Measurements from ENCODE around the gene BORCS6.
A peak's percentile ranks its signal among the peaks of the same experiment; 100 is the strongest.

GRCh38 chr17:8156246-8156992, 33.6 kb downstream of the BORCS6 start:
- TF ChIP-seq, protein P1, sequence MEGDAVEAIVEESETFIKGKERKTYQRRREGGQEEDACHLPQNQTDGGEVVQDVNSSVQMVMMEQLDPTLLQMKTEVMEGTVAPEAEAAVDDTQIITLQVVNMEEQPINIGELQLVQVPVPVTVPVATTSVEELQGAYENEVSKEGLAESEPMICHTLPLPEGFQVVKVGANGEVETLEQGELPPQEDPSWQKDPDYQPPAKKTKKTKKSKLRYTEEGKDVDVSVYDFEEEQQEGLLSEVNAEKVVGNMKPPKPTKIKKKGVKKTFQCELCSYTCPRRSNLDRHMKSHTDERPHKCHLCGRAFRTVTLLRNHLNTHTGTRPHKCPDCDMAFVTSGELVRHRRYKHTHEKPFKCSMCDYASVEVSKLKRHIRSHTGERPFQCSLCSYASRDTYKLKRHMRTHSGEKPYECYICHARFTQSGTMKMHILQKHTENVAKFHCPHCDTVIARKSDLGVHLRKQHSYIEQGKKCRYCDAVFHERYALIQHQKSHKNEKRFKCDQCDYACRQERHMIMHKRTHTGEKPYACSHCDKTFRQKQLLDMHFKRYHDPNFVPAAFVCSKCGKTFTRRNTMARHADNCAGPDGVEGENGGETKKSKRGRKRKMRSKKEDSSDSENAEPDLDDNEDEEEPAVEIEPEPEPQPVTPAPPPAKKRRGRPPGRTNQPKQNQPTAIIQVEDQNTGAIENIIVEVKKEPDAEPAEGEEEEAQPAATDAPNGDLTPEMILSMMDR (IDR thresholded peaks at IDR 0.05; ENCODE audit: poor library complexity, severe bottlenecking), result peak; percentile 28
- no peak for TF ChIP-seq EZH2 (IDR thresholded peaks at IDR 0.05; ENCODE audit: borderline replicate concordance, insufficient read depth, low read length, poor library complexity, severe bottlenecking)
